H1 (cell line): Measurements from ENCODE around the gene PGM1. TPM values are rescaled to one million over a fixed set of nuclear protein-coding genes. Genes with fewer than 3 reads are reported as not detected.

ENCODE experiments used
- POLR2AphosphoS5 ChIP-seq: IDR thresholded peaks from 2 replicates; pipeline ENCODE4 v1.6.1; 2011; ENCODE audit warnings: low read depth, low read length
- SP4 ChIP-seq: IDR thresholded peaks from 2 replicates; pipeline ENCODE4 v1.6.1; 2012; ENCODE audit warnings: low read length, inconsistent platforms
- polyA plus RNA-seq, 7 experiments: library from polyadenylated mRNA; depleted of rRNA in 3 of 7; stranded (reverse) in 5 of 7; unstranded in 2 of 7; fragments of >200 nt in 5 of 7; fragments of 200-250 nt in 2 of 7; gene quantifications; 1 replicate in 5 of 7; 2 replicates in 1 of 7; 4 replicates in 1 of 7; pipeline versions ENCODE4 v1.2.1 to v1.2.3, GENCODE V29; 2011 to 2013; ENCODE audit warnings: missing spikeins in 2 of 7, mixed read lengths in 2 of 7
- total RNA-seq: library from RNA; stranded (reverse); fragmentation: NEBNext Ultra II Directional; extraction: Animal tissue kit (Norgen Biotek cat#: 25700); gene quantifications from 2 replicates; pipeline ENCODE4 v1.2.1, GENCODE V29; 2021

Gene PGM1
- total and polyA plus RNA-seq, 2 of the 8 experiments (the other 6 are each of a cell fraction or from before 2014, with no cell fraction given): 33.0 to 65.4 TPM

- TF ChIP-seq SP4 (no peak), POLR2AphosphoS5 (no peak)
These were observed 14.1 kb downstream of the PGM1 start (continued) for GRCh38 chr1:63607322-63607721.
